SK-N-SH treated with all-trans-retinoic acid at 6 μM for 48 hours (cell line): ENCODE data around the gene DOCK4.

ENCODE experiments used
- PATZ1 ChIP-seq: fragments of 250-450 bp; sonication (Bioruptor Pico); IDR thresholded peaks from 2 replicates; pipeline ENCODE4 v1.8.0; 2020; ENCODE audit warnings: mild to moderate bottlenecking, moderate library complexity, borderline replicate concordance
- RARB ChIP-seq: fragments of 250-450 bp; sonication (Bioruptor Pico); IDR thresholded peaks from 2 replicates; pipeline ENCODE4 v1.8.0; 2021; ENCODE audit warnings: mild to moderate bottlenecking, moderate library complexity
- ZC3H10 ChIP-seq: fragments of 250-450 bp; sonication (Bioruptor Pico); IDR thresholded peaks from 2 replicates; pipeline ENCODE4 v1.5.1; 2021; ENCODE audit warnings: mild to moderate bottlenecking, moderate library complexity
- ZFP30 ChIP-seq: fragments of 450-650 bp; formaldehyde crosslinking; IDR thresholded peaks from 2 replicates; pipeline ENCODE4 v1.5.0; 2022; ENCODE audit warnings: mild to moderate bottlenecking, moderate library complexity
- ZNF70 ChIP-seq: fragments of 450-650 bp; formaldehyde crosslinking; IDR thresholded peaks from 2 replicates; pipeline ENCODE4 v1.5.0; 2020; ENCODE audit warnings: mild to moderate bottlenecking, moderate library complexity

- TF ChIP-seq ZNF70 (CRISPR knock-in tag) (no peak), RARB (CRISPR knock-in tag) (no peak), PATZ1 (CRISPR knock-in tag) (no peak), ZC3H10 (no peak), ZFP30 (CRISPR knock-in tag) (no peak)
Measured at GRCh38 chr7:112113913-112114575, 92.2 kb downstream of the DOCK4 start.
